HFF-Myc (cell line): ENCODE measurements around the gene RPRML.
"Not testable (repeated sequence)": the region's sequence is repeated elsewhere in the genome, so short reads cannot be mapped to it uniquely, and the experiment has no call there.

Experiments
- DNase-seq: peaks from one replicate; pipeline ENCODE4 v3.0.0-alpha.2; 2011; ENCODE audit warnings: low read depth; ENCODE audit errors: extremely low read depth
- H3K4me3 ChIP-seq: replicated peaks from 2 replicates; pipeline ENCODE4 v1.5.1; 2011; ENCODE audit warnings: low read depth, mild to moderate bottlenecking, control low read depth, low read length
- CTCF ChIP-seq: IDR thresholded peaks from 2 replicates; pipeline ENCODE4 v1.5.1; 2012; ENCODE audit warnings: mild to moderate bottlenecking, low read depth, low read length, control low read depth; ENCODE audit errors: missing control alignments

The RPRML gene

GRCh38 chr17:46968224-46968834 is 10.7 kb downstream of the RPRML start:
- TF ChIP-seq CTCF: no peak
- no peak overlapping the region for H3K4me3 ChIP-seq
- no peak for DNase-seq

GRCh38 chr17:46964315-46965265 is 14.5 kb downstream of the RPRML start:
- H3K4me3 ChIP-seq: no peak overlapping the region

GRCh38 chr17:46963571-46963970 is 15.5 kb downstream of the RPRML start:
- no peak for TF ChIP-seq CTCF
- no peak for DNase-seq
- H3K4me3 ChIP-seq: no peak overlapping the region

More at GRCh38 chr17:46964315-46965265, 14.5 kb downstream of the RPRML start:
- TF ChIP-seq CTCF: no peak
- DNase-seq: no peak

- no peak for TF ChIP-seq CTCF
- DNase-seq: peak; percentile 43
- H3K4me3 ChIP-seq: no peak overlapping the region
Observed at GRCh38 chr17:46962374-46962790, 16.7 kb downstream of the RPRML start.

GRCh38 chr17:46960152-46960551 is 18.9 kb downstream of the RPRML start:
- no peak overlapping the region for H3K4me3 ChIP-seq
- DNase-seq: no peak
- no peak for TF ChIP-seq CTCF

GRCh38 chr17:46958041-46958591 is 20.9 kb downstream of the RPRML start:
- TF ChIP-seq CTCF: no peak
- H3K4me3 ChIP-seq: no peak overlapping the region
- DNase-seq: no peak

- DNase-seq, H3K4me3 ChIP-seq: not testable (repeated sequence)
Observed at GRCh38 chr17:46953191-46953590, 25.9 kb downstream of the RPRML start.
